ENCODE data around the gene GPR151. TPM values are rescaled to one million over a fixed set of nuclear protein-coding genes. Genes with fewer than 3 reads are reported as not detected.

GPR151 gene
- total RNA-seq, result not detected
- not detected for total RNA-seq (2013)

GRCh38 chr5:146516151-146516475, at the start of gene GPR151:
Gene GPR151, minus strand, starts transcription at chr5:146516190. Its CDS starts 77 bp downstream, at chr5:146516113.
- no peaks in the 10 kb centered on the region for H3K36me3 Mint-ChIP-seq
- no peaks in the 10 kb centered on the region for H3K9me3 Mint-ChIP-seq
- Histone ChIP-seq H3K27ac (ENCODE audit: low read length) (no peak within 1 kb of the TSS), H3K9me3 (ENCODE audit: control insufficient read depth, insufficient read depth, low read length) (no peaks in the 10 kb centered on the region), H3K4me1 (ENCODE audit: control insufficient read depth, insufficient read depth, low read length) (no peaks in the 10 kb centered on the region), H3K4me3 (ENCODE audit: low read length) (no peak within 1 kb of the TSS), H3K27me3 (ENCODE audit: control insufficient read depth, insufficient read depth, low read length) (no peaks in the 10 kb centered on the region), H3K36me3 (ENCODE audit: control insufficient read depth, insufficient read depth, low read length) (peaks cover 9% of the 10 kb centered on the region)
- TF ChIP-seq, protein P1, sequence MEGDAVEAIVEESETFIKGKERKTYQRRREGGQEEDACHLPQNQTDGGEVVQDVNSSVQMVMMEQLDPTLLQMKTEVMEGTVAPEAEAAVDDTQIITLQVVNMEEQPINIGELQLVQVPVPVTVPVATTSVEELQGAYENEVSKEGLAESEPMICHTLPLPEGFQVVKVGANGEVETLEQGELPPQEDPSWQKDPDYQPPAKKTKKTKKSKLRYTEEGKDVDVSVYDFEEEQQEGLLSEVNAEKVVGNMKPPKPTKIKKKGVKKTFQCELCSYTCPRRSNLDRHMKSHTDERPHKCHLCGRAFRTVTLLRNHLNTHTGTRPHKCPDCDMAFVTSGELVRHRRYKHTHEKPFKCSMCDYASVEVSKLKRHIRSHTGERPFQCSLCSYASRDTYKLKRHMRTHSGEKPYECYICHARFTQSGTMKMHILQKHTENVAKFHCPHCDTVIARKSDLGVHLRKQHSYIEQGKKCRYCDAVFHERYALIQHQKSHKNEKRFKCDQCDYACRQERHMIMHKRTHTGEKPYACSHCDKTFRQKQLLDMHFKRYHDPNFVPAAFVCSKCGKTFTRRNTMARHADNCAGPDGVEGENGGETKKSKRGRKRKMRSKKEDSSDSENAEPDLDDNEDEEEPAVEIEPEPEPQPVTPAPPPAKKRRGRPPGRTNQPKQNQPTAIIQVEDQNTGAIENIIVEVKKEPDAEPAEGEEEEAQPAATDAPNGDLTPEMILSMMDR (IDR thresholded peaks at IDR 0.05), result no peak
- H3K4me3 Mint-ChIP-seq, result no peak within 1 kb of the TSS
- WGBS (ENCODE audit: insufficient coverage), result 67% methylated on average over 3 of the region's 3 CpGs
- no peak for ATAC-seq
- H3K27me3 Mint-ChIP-seq (ENCODE audit: low read depth in 2 of 2), result peaks cover 0 to 3% of the 10 kb centered on the region in 2 donors
- DNase-seq, result no peak
- no peak within 1 kb of the TSS for H3K27ac Mint-ChIP-seq
- intact Hi-C loops (cut with micrococcal nuclease), result no loop called here
- H3K4me1 Mint-ChIP-seq, result peaks cover 5 to 10% of the 10 kb centered on the region in 2 donors

- no peak overlapping the region for H3K4me3 ChIP-seq (ENCODE audit: low read length)
- intact Hi-C loops (cut with micrococcal nuclease), result no loop called here
- no peak overlapping the region for H3K4me3 Mint-ChIP-seq
- H3K9me3 ChIP-seq (ENCODE audit: control insufficient read depth, insufficient read depth, low read length), result no peaks in the 10 kb centered on the region
- H3K27ac ChIP-seq (ENCODE audit: low read length), result no peak overlapping the region
- no peaks in the 10 kb centered on the region for H3K27me3 ChIP-seq (ENCODE audit: control insufficient read depth, insufficient read depth, low read length)
- ATAC-seq (no peak), DNase-seq (no peak)
- H3K27me3 Mint-ChIP-seq (ENCODE audit: low read depth in 2 of 2), result peaks cover 0 to 7% of the 10 kb centered on the region in 2 donors
- no peaks in the 10 kb centered on the region for H3K4me1 ChIP-seq (ENCODE audit: control insufficient read depth, insufficient read depth, low read length)
- no peaks in the 10 kb centered on the region for H3K36me3 ChIP-seq (ENCODE audit: control insufficient read depth, insufficient read depth, low read length)
- H3K4me1 Mint-ChIP-seq, result peaks cover 0 to 6% of the 10 kb centered on the region in 2 donors
- H3K36me3 Mint-ChIP-seq, result no peaks in the 10 kb centered on the region
- H3K9me3 Mint-ChIP-seq, result no peaks in the 10 kb centered on the region
- H3K27ac Mint-ChIP-seq, result no peak overlapping the region
- TF ChIP-seq, protein P1 (IDR thresholded peaks at IDR 0.05), result no peak
- 60% methylated on average over 1 of the region's 2 CpGs for WGBS (ENCODE audit: insufficient coverage)
These were observed 48.2 kb upstream of the GPR151 start for GRCh38 chr5:146564007-146564762.

GRCh38 chr5:146562461-146562860, 46.5 kb upstream of the GPR151 start:
- Mint-ChIP-seq H3K9me3 (no peaks in the 10 kb centered on the region), H3K36me3 (no peaks in the 10 kb centered on the region), H3K4me3 (no peak overlapping the region), H3K4me1 (peaks cover 0 to 6% of the 10 kb centered on the region in 2 donors), H3K27ac (no peak overlapping the region), H3K27me3 (ENCODE audit: low read depth in 2 of 2) (peaks cover 3 to 7% of the 10 kb centered on the region in 2 donors)
- Histone ChIP-seq H3K9me3 (ENCODE audit: control insufficient read depth, insufficient read depth, low read length) (no peaks in the 10 kb centered on the region), H3K27ac (ENCODE audit: low read length) (no peak overlapping the region), H3K27me3 (ENCODE audit: control insufficient read depth, insufficient read depth, low read length) (no peaks in the 10 kb centered on the region), H3K4me1 (ENCODE audit: control insufficient read depth, insufficient read depth, low read length) (no peaks in the 10 kb centered on the region), H3K36me3 (ENCODE audit: control insufficient read depth, insufficient read depth, low read length) (no peaks in the 10 kb centered on the region), H3K4me3 (ENCODE audit: low read length) (no peak overlapping the region)
- TF ChIP-seq, protein P1 (IDR thresholded peaks at IDR 0.05), result no peak
- no peak for DNase-seq
- intact Hi-C loops (cut with micrococcal nuclease), result no loop called here
- no peak for ATAC-seq
- 96% methylated on average over 4 of the region's 4 CpGs for WGBS (ENCODE audit: insufficient coverage)

DNA sequence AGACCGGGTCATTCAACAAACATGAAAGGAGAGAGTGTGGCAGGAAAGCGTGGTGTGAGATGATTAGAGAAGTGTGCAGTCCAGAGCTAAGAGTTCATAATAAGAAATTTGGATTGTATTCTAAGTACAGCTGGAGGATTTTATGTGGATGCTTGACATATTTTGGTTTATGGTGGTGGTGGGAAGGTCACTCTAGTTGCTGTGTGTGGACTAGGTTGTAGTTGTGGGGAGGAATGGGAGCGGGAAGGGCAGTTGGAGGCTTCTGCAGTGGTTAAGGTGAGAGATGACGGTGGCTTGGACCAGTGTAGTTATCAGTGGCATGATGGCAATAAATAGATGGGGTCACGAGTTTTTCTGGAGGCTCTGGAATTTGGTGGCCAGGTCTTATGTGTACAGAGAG, 45.7 kb upstream of the GPR151 start:
- H3K4me1 ChIP-seq (ENCODE audit: control insufficient read depth, insufficient read depth, low read length), result no peaks in the 10 kb centered on the region
- H3K4me3 Mint-ChIP-seq, result no peak overlapping the region
- TF ChIP-seq, protein P1 (IDR thresholded peaks at IDR 0.05), result no peak
- H3K4me1 Mint-ChIP-seq, result peaks cover 0 to 6% of the 10 kb centered on the region in 2 donors
- intact Hi-C loops (cut with micrococcal nuclease), result no loop called here
- no peaks in the 10 kb centered on the region for H3K36me3 ChIP-seq (ENCODE audit: control insufficient read depth, insufficient read depth, low read length)
- DNase-seq, result no peak
- H3K4me3 ChIP-seq (ENCODE audit: low read length), result no peak overlapping the region
- no peaks in the 10 kb centered on the region for H3K9me3 ChIP-seq (ENCODE audit: control insufficient read depth, insufficient read depth, low read length)
- no peaks in the 10 kb centered on the region for H3K27me3 ChIP-seq (ENCODE audit: control insufficient read depth, insufficient read depth, low read length)
- ATAC-seq, result no peak
- WGBS (ENCODE audit: insufficient coverage), result 91% methylated on average over 5 of the region's 5 CpGs
- H3K36me3 Mint-ChIP-seq, result no peaks in the 10 kb centered on the region
- H3K27ac ChIP-seq (ENCODE audit: low read length), result no peak overlapping the region
- no peak overlapping the region for H3K27ac Mint-ChIP-seq
- no peaks in the 10 kb centered on the region for H3K9me3 Mint-ChIP-seq
- H3K27me3 Mint-ChIP-seq (ENCODE audit: low read depth in 2 of 2), result peaks cover 3 to 7% of the 10 kb centered on the region in 2 donors
